Heart right ventricle (tissue), 16 donors: ENCODE data around the gene MAP3K4. TPM values are rescaled to one million over a fixed set of nuclear protein-coding genes. Genes with fewer than 3 reads are reported as not detected.

Source experiments
- ATAC-seq, 8 donors: fragments of 200-7000 bp; cut with Tn5 transposase; one replicate each; pipeline ENCODE4 v1.9.1; 2020; ENCODE audit warnings: mild to moderate bottlenecking in 8 of 8, moderate library complexity in 8 of 8, moderate number of reproducible peaks in 1 of 8
- DNase-seq, 2 donors: peaks; one replicate each; pipeline ENCODE4 v3.0.0-alpha.2; 2020
- H3K27ac ChIP-seq, 10 donors: fragments of 200-600 bp; sonication (generic) in 2 of 10; one replicate each; pipeline versions ENCODE4 v1.5.0 to v1.8.0; 2020 to 2022; ENCODE audit warnings: mild to moderate bottlenecking in 3 of 10
- H3K27me3 ChIP-seq, 7 donors: fragments of 200-600 bp; one replicate each; pipeline ENCODE4 v1.8.0; 2021 to 2022; ENCODE audit warnings: mild to moderate bottlenecking in 2 of 7
- H3K36me3 ChIP-seq, 9 donors: fragments of 200-600 bp; sonication (generic) in 1 of 9; one replicate each; pipeline versions ENCODE4 v1.5.0 to v1.8.0; 2020 to 2022; ENCODE audit warnings: mild to moderate bottlenecking in 2 of 9
- H3K4me1 ChIP-seq, 9 donors: fragments of 200-600 bp; sonication (generic) in 1 of 9; one replicate each; pipeline versions ENCODE4 v1.5.0 to v1.8.0; 2020 to 2022; ENCODE audit warnings: mild to moderate bottlenecking in 4 of 9
- H3K4me3 ChIP-seq, 10 donors: fragments of 200-600 bp; sonication (generic) in 2 of 10; one replicate each; pipeline versions ENCODE4 v1.5.0 to v1.8.0; 2020 to 2022; ENCODE audit warnings: mild to moderate bottlenecking in 7 of 10, moderate library complexity in 2 of 10
- H3K9me3 ChIP-seq, 11 donors: fragments of 200-600 bp in 10 of 11; sonication (generic) in 2 of 11; one replicate each; pipeline versions ENCODE4 v1.5.0 to v1.8.0; 2013 to 2022; ENCODE audit warnings: mild to moderate bottlenecking in 2 of 11, control low read depth in 1 of 11, moderate library complexity in 1 of 11
- WGBS, 2 donors: extraction: QIAGEN DNeasy Blood & Tissue Kit; methylation state at CpG; one replicate each; pipeline ENCODE4 v1.1.7; 2013; ENCODE audit warnings: inconsistent platforms in 1 of 2; 5-methylcytosine and 5-hydroxymethylcytosine counted together
- intact Hi-C, 10 donors: fragments of 100-400 bp; cut with DNase I; formaldehyde crosslinking; loops; one replicate each; pipeline versions ENCODE4 v1.11.1 to v1.14.2; 2022
- polyA plus RNA-seq, 2 donors: library from polyadenylated mRNA; stranded (reverse); fragments of 200-250 nt; gene quantifications; one replicate each; pipeline ENCODE4 v1.2.3, GENCODE V29; 2013
- total RNA-seq, 10 donors: library from RNA; stranded (reverse); fragmentation: NEBNext Ultra II Directional in 3 of 10; extraction: Animal tissue kit (Norgen Biotek cat#: 25700) in 3 of 10; gene quantifications; one replicate each; pipeline versions ENCODE4 v1.2.1 to v1.2.4, GENCODE V29; 2021 to 2023
- TF ChIP-seq, protein P1 (sequence below), 9 donors: fragments of 200-600 bp; sonication (generic) in 2 of 9; IDR thresholded peaks; one replicate each; pipeline versions ENCODE4 v1.5.0 to v1.8.0; 2021 to 2022; ENCODE audit warnings: antibody characterized with exemption in 9 of 9, mild to moderate bottlenecking in 5 of 9, moderate library complexity in 1 of 9
- donor health status: Arrhythmogenic right ventricular cardiomyopathy.
- donor health status: ischemic (EF 13 %, LVEDD 7.1; RV severe dilation, severe dysfunction).
- donor health status: healthy with polysubstance abuse.
- donor health status: DM: no; HTN: yes; CAD: no.
- donor health status: DM: no; HTN: no; CAD: no.
- donor health status: ischemic (EF 25% LVEDD 6.9; RV normal size, moderate dysfunction).
- donor health status: ischemic (EF 25% LVEDD 5.7; RV mildly dilated, moderate dysfunction).
- donor health status: healthy.
- donor health status: DM: yes; HTN: yes; CAD: no.
- donor health status: Ischemic cardiomyopathy.
- donor health status: ischemic (EF 35%, LVEDD 5.7; RV mildly dilated, moderate dysfunction).
- donor health status: nonischemic (EF 11% LVEDD 7.7; RV severe dilation, severe dysfunction).
- donor health status: DM: yes; HTN: yes; CAD: no.
- donor health status: PGD.
- donor health status: ischemic (EF 29% LVEDD 5.4; RV normal size, mild dysfunction).
- donor health status: nonischemic (EF 23%, LVEDD 6.1; RV moderate dilation, normal function).

MAP3K4 gene
- total and polyA plus RNA-seq, 12 donors = 10.5 to 50.2 (median 30.9) TPM

DNA sequence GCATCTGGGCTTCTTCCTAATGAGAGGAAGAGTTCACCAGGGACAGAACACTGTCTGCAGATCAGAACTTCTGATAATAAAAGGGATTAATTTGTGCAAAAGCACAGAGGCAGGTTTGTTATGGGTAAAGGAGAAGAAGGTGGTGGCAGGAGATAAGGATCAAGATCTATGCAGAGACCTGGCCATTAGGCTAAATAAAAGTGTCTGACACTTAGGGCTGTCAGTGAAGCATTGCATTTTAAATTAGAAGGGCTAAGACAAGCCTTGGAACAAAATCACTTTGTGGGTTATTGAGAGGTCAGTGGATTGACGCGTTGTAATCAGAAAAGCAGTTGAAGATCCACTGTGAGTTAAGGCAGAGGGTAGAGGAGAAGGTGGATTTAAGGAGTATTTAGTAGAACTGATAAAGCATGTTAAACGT is 76.8 kb downstream of the MAP3K4 start:
- no peak for ATAC-seq
- intact Hi-C loops = loop anchor here in 2 of 10 donors (10.0 kb wide), 1 partner anchor 134 kb away; no protein-coding TSS in a partner anchor
- Histone ChIP-seq H3K36me3 (peaks cover 0 to 33% (median 5%) of the 10 kb centered on the region in 9 donors), H3K9me3 (no peaks in the 10 kb centered on the region), H3K4me1 (peaks cover 0 to 22% (median 5%) of the 10 kb centered on the region in 9 donors), H3K27me3 (no peaks in the 10 kb centered on the region), H3K4me3 (no peak overlapping the region), H3K27ac (no peak overlapping the region)
- no peak for DNase-seq
- TF ChIP-seq, protein P1, sequence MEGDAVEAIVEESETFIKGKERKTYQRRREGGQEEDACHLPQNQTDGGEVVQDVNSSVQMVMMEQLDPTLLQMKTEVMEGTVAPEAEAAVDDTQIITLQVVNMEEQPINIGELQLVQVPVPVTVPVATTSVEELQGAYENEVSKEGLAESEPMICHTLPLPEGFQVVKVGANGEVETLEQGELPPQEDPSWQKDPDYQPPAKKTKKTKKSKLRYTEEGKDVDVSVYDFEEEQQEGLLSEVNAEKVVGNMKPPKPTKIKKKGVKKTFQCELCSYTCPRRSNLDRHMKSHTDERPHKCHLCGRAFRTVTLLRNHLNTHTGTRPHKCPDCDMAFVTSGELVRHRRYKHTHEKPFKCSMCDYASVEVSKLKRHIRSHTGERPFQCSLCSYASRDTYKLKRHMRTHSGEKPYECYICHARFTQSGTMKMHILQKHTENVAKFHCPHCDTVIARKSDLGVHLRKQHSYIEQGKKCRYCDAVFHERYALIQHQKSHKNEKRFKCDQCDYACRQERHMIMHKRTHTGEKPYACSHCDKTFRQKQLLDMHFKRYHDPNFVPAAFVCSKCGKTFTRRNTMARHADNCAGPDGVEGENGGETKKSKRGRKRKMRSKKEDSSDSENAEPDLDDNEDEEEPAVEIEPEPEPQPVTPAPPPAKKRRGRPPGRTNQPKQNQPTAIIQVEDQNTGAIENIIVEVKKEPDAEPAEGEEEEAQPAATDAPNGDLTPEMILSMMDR (IDR thresholded peaks at IDR 0.05) = no peak
- WGBS, 2 donors = 57 to 70% methylated on average over 3 of the region's 3 CpGs

DNA sequence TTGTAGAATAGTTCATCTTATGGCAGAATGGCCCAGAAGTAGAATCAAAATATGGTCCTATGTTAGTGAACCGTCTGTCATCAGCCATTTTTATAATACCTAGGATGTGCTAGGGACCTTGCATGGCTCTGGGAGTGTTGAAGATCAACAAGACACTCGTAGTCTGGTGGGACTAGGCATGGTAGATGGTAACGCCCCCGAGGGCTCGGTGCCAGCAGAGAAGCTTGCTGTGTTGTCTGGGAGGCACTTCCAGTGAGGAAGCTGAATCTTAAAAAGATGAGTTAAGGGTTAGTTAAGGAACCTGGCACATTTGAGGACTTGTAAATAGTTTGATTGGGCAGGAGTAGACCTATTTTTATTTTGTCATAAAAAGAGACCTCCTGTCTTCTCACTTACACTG is 82.4 kb downstream of the MAP3K4 start:
- WGBS, 2 donors = 61 to 64% methylated on average over 5 of the region's 5 CpGs
- H3K4me3 ChIP-seq = no peak overlapping the region
- no peak for DNase-seq
- peaks cover 0 to 21% (median 7%) of the 10 kb centered on the region in 9 donors for H3K4me1 ChIP-seq
- intact Hi-C loops = loop anchor here in 1 of 10 donors (10.0 kb wide), 1 partner anchor 149 kb away; no protein-coding TSS in a partner anchor
- peaks cover 0 to 85% (median 7%) of the 10 kb centered on the region in 9 donors for H3K36me3 ChIP-seq
- H3K9me3 ChIP-seq = no peaks in the 10 kb centered on the region
- H3K27ac ChIP-seq = no peak overlapping the region
- H3K27me3 ChIP-seq = no peaks in the 10 kb centered on the region
- TF ChIP-seq, protein P1 (IDR thresholded peaks at IDR 0.05) = no peak
- no peak for ATAC-seq

DNA sequence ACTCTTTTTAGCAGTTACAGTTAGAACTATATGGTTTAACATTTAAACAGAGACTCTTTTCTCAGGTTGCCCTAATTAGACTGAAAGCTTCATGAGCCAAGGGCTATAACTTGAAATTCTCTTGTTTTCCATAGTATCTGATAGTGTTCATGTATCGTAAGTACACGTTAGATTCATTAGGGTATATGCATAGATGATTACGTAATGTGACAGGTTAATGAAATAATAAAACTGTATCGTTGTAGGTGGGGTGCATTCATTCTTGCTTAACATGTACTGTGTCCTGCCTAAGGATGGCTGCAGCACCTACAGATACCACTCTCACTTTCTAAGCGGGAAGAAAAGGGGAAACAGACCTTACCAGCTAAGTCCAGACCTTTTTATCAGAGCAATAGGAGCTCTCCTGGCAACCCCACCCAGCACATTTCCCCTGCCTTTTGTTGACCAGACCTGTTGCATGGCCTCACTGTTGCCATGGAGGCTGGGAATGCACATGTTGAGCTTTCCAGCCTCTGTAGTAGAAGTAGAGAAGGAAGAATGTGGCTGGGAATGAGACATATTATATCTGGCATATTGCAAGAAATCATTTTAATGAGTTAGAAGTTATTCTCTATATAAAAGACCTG is 83.0 kb downstream of the MAP3K4 start:
- H3K27ac ChIP-seq = no peak overlapping the region
- 87 to 93% methylated on average over 5 of the region's 5 CpGs for WGBS, 2 donors
- ATAC-seq (peak in 3 of 8 donors; percentile 39 to 87 (median 75)), DNase-seq (no peak)
- no peaks in the 10 kb centered on the region for H3K9me3 ChIP-seq
- H3K4me3 ChIP-seq = no peak overlapping the region
- TF ChIP-seq, protein P1 (IDR thresholded peaks at IDR 0.05) = no peak
- intact Hi-C loops = loop anchor here in 1 of 10 donors (10.0 kb wide), 1 partner anchor 150 kb away; no protein-coding TSS in a partner anchor
- H3K4me1 ChIP-seq = peaks cover 0 to 21% (median 5%) of the 10 kb centered on the region in 9 donors
- H3K36me3 ChIP-seq = peaks cover 0 to 92% (median 7%) of the 10 kb centered on the region in 9 donors
- H3K27me3 ChIP-seq = no peaks in the 10 kb centered on the region

DNA sequence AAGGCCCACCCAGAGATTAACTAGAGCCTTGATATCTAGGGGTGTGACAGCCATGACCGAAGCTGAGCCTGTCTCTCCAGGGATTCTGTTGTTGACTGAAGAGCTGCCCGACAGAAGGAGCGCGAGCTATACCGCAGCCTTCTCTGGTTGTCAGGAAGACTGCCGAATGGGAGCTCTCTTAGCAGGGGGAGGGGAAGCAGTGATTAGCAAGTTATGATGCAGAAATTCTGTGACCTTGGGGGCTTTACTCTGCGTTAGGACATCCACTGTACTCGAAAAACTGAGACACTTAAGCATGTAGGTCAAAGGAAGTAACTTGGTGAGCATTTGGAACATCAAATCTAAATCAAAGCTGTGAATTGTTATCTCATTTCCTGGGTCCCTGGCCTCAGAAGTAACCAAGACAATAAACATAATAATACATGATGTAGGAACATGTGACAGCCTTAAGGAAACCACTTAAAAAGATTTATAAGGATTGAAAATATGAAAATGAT is 84.7 kb downstream of the MAP3K4 start:
- Histone ChIP-seq H3K9me3 (no peaks in the 10 kb centered on the region), H3K27me3 (no peaks in the 10 kb centered on the region), H3K27ac (peak overlapping the region in 1 of 10 donors; percentile 17), H3K4me3 (no peak overlapping the region), H3K4me1 (peaks cover 0 to 21% (median 5%) of the 10 kb centered on the region in 9 donors), H3K36me3 (peaks cover 0 to 96% (median 7%) of the 10 kb centered on the region in 9 donors)
- TF ChIP-seq, protein P1 (IDR thresholded peaks at IDR 0.05) = no peak
- peak in 4 of 8 donors; percentile 39 to 73 (median 42) for ATAC-seq
- intact Hi-C loops = loop anchor here in 1 of 10 donors (10.0 kb wide), 1 partner anchor 151 kb away; no protein-coding TSS in a partner anchor
- DNase-seq = no peak
- WGBS, 2 donors = 56 to 58% methylated on average over 8 of the region's 8 CpGs
